MM.1S (cell line): ENCODE measurements around the gene PEX19.

Source experiments
- DNase-seq: peaks from one replicate; pipeline ENCODE4 v3.0.0-alpha.2; 2015
- H2AFZ ChIP-seq: fragments of 300-600 bp; sonication (generic); 2 replicates; pipeline ENCODE4 v1.6.0; 2016; ENCODE audit warnings: antibody characterized with exemption, low read length
- H3F3A ChIP-seq: fragments of 300-600 bp; sonication (generic); 2 replicates; pipeline ENCODE4 v1.6.1; 2016; ENCODE audit warnings: mild to moderate bottlenecking, antibody characterized with exemption, low read length, moderate library complexity, mixed read lengths; ENCODE audit not compliant: insufficient read depth
- H3K27ac ChIP-seq: fragments of 300-600 bp; sonication (generic); 2 replicates; pipeline ENCODE4 v1.5.1; 2016; ENCODE audit warnings: mild to moderate bottlenecking, low read length
- H3K27me3 ChIP-seq: fragments of 300-600 bp; sonication (generic); replicated peaks from 2 replicates; pipeline ENCODE4 v1.6.0; 2016; ENCODE audit warnings: low read length; ENCODE audit not compliant: insufficient read depth
- H3K36me3 ChIP-seq: fragments of 300-600 bp; sonication (generic); replicated peaks from 2 replicates; pipeline ENCODE4 v1.6.1; 2016; ENCODE audit warnings: mild to moderate bottlenecking, low read length, mixed read lengths; ENCODE audit not compliant: insufficient read depth
- H3K4me1 ChIP-seq: fragments of 300-600 bp; sonication (generic); 2 replicates; pipeline ENCODE4 v1.6.1; 2016; ENCODE audit warnings: low read length, mixed read lengths
- H3K4me2 ChIP-seq: fragments of 300-600 bp; sonication (generic); 2 replicates; pipeline ENCODE4 v1.6.0; 2016; ENCODE audit warnings: low read depth, low read length
- H3K4me3 ChIP-seq: fragments of 300-600 bp; sonication (generic); 2 replicates; pipeline ENCODE4 v1.5.1; 2016; ENCODE audit warnings: low read length, mixed read lengths
- H3K79me2 ChIP-seq: fragments of 300-600 bp; sonication (generic); 2 replicates; pipeline ENCODE4 v1.6.1; 2016; ENCODE audit warnings: mixed run types, low read length, mixed read lengths
- H3K9ac ChIP-seq: fragments of 300-600 bp; sonication (generic); 2 replicates; pipeline ENCODE4 v1.6.1; 2016; ENCODE audit warnings: low read length, mixed read lengths
- H3K9me2 ChIP-seq: fragments of 300-600 bp; sonication (generic); replicated peaks from 2 replicates; pipeline ENCODE4 v1.6.1; 2016; ENCODE audit warnings: mild to moderate bottlenecking, low read length, mixed read lengths; ENCODE audit not compliant: insufficient read depth
- H3K9me3 ChIP-seq: fragments of 300-600 bp; sonication (generic); replicated peaks from 2 replicates; pipeline ENCODE4 v1.6.1; 2016; ENCODE audit warnings: mild to moderate bottlenecking, low read length, mixed read lengths; ENCODE audit not compliant: insufficient read depth
- H4K20me1 ChIP-seq: fragments of 300-600 bp; sonication (generic); 2 replicates; pipeline ENCODE4 v1.6.1; 2016; ENCODE audit warnings: mild to moderate bottlenecking, low read length, moderate library complexity, mixed read lengths; ENCODE audit not compliant: insufficient read depth
- EZH2 ChIP-seq: fragments of 300-600 bp; sonication (generic); optimal IDR thresholded peaks from 2 replicates; pipeline ENCODE3; 2017; ENCODE audit warnings: low read depth, mild to moderate bottlenecking, antibody characterized with exemption, low read length, mixed read lengths
- EZH2phosphoT487 ChIP-seq: fragments of 300-600 bp; sonication (generic); IDR thresholded peaks from 2 replicates; pipeline ENCODE4 v1.6.1; 2018; ENCODE audit warnings: antibody characterized with exemption, low read length
- TF ChIP-seq, protein P1 (sequence below): fragments of 300-600 bp; sonication (generic); IDR thresholded peaks from 2 replicates; pipeline ENCODE4 v1.5.1; 2016; ENCODE audit warnings: antibody characterized with exemption, low read length, mixed read lengths

The PEX19 gene

GRCh38 chr1:160322831-160323230, 37.9 kb upstream of the PEX19 start:
- no peak for DNase-seq
- no peaks in the 10 kb centered on the region for H3F3A ChIP-seq
- H2AFZ ChIP-seq = no peak overlapping the region
- TF ChIP-seq, protein P1, sequence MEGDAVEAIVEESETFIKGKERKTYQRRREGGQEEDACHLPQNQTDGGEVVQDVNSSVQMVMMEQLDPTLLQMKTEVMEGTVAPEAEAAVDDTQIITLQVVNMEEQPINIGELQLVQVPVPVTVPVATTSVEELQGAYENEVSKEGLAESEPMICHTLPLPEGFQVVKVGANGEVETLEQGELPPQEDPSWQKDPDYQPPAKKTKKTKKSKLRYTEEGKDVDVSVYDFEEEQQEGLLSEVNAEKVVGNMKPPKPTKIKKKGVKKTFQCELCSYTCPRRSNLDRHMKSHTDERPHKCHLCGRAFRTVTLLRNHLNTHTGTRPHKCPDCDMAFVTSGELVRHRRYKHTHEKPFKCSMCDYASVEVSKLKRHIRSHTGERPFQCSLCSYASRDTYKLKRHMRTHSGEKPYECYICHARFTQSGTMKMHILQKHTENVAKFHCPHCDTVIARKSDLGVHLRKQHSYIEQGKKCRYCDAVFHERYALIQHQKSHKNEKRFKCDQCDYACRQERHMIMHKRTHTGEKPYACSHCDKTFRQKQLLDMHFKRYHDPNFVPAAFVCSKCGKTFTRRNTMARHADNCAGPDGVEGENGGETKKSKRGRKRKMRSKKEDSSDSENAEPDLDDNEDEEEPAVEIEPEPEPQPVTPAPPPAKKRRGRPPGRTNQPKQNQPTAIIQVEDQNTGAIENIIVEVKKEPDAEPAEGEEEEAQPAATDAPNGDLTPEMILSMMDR = no peak
- TF ChIP-seq EZH2 (no peak), EZH2phosphoT487 (no peak)
- H3K4me3 ChIP-seq = no peak overlapping the region
- no peak overlapping the region for H3K27ac ChIP-seq
- no peaks in the 10 kb centered on the region for H3K27me3 ChIP-seq
- no peak overlapping the region for H3K9ac ChIP-seq
- no peaks in the 10 kb centered on the region for H3K4me1 ChIP-seq
- peaks cover 25% of the 10 kb centered on the region; the same call in 1 of the 2 replicates for H3K36me3 ChIP-seq
- H3K79me2 ChIP-seq = peaks cover 40% of the 10 kb centered on the region
- no peaks in the 10 kb centered on the region for H3K9me2 ChIP-seq
- no peaks in the 10 kb centered on the region for H3K9me3 ChIP-seq
- H3K4me2 ChIP-seq = no peak overlapping the region
- H4K20me1 ChIP-seq = no peaks in the 10 kb centered on the region

DNA sequence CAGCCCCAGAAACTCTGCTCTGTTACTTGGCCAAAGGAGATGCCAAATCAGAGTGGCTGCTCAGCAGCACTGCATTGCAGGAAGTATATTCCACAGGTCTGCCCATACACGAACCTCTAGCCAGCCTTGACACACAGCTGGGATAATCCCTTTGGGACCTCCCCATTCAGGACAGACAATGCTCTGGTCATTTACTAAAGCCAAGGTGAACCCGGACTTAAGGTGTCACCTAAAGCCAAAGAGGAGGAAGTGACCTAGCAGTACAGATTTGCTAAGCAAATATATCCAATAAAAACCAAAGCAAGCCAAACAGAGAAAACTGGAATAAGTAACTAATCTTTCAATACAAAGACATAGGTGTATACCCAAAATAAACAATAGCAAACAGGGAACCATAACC, 30.4 kb upstream of the PEX19 start:
- Histone ChIP-seq H3K36me3 (peaks cover 21% of the 10 kb centered on the region), H2AFZ (no peak overlapping the region), H3K27ac (no peak overlapping the region), H3K4me1 (no peaks in the 10 kb centered on the region), H3K79me2 (peaks cover 36% of the 10 kb centered on the region), H3K9me3 (no peaks in the 10 kb centered on the region), H3K4me2 (no peak overlapping the region), H3K27me3 (no peaks in the 10 kb centered on the region), H3K9ac (no peak overlapping the region), H3K9me2 (no peaks in the 10 kb centered on the region), H3F3A (no peaks in the 10 kb centered on the region), H4K20me1 (no peaks in the 10 kb centered on the region), H3K4me3 (no peak overlapping the region)
- DNase-seq = no peak
- TF ChIP-seq, protein P1 = no peak
- TF ChIP-seq EZH2phosphoT487 (no peak), EZH2 (no peak)

GRCh38 chr1:160309571-160309970, 24.6 kb upstream of the PEX19 start:
- peaks cover 32% of the 10 kb centered on the region for H3K36me3 ChIP-seq
- H3K79me2 ChIP-seq = no peaks in the 10 kb centered on the region
- no peak overlapping the region for H2AFZ ChIP-seq
- H3K4me2 ChIP-seq = no peak overlapping the region
- no peak for DNase-seq
- no peaks in the 10 kb centered on the region for H3F3A ChIP-seq
- H3K4me1 ChIP-seq = no peaks in the 10 kb centered on the region
- H3K27ac ChIP-seq = no peak overlapping the region
- H3K9me2 ChIP-seq = no peaks in the 10 kb centered on the region
- no peak for TF ChIP-seq EZH2
- no peak for TF ChIP-seq EZH2phosphoT487
- TF ChIP-seq, protein P1 = no peak
- H4K20me1 ChIP-seq = no peaks in the 10 kb centered on the region
- H3K9me3 ChIP-seq = no peaks in the 10 kb centered on the region
- H3K4me3 ChIP-seq = no peak overlapping the region
- no peaks in the 10 kb centered on the region for H3K27me3 ChIP-seq
- no peak overlapping the region for H3K9ac ChIP-seq
